ENCODE measurements around the gene SCN7A.
"Not testable (repeated sequence)": the region's sequence is repeated elsewhere in the genome, so short reads cannot be mapped to it uniquely, and the experiment has no call there.

SCN7A gene

GRCh38 chr2:166454006-166454595, 39.9 kb downstream of the SCN7A start:
- DNase-seq (ENCODE audit: low spot score) = no peak

- no peak for DNase-seq (ENCODE audit: low spot score)
These were observed 42.6 kb downstream of the SCN7A start for GRCh38 chr2:166451468-166451867.

DNA sequence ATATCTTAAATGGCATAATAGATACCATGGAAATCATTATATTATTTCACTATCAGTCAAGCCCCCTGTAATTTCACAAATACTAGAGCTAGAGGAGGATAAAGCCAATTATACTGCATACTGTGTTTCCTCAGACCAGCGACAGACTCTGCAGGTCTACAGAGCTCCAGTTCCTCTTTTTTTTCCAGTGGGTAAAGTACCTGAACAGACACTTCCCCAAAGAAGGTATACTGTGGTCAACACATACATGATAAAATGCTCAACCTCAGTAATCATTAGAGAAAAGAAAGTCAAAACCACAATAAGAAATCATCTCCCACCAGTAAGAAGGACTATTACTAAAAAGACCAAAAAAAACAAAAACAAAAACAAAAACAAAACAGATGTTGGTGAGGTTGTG, 44.6 kb downstream of the SCN7A start:
- DNase-seq (ENCODE audit: low spot score) = no peak

DNA sequence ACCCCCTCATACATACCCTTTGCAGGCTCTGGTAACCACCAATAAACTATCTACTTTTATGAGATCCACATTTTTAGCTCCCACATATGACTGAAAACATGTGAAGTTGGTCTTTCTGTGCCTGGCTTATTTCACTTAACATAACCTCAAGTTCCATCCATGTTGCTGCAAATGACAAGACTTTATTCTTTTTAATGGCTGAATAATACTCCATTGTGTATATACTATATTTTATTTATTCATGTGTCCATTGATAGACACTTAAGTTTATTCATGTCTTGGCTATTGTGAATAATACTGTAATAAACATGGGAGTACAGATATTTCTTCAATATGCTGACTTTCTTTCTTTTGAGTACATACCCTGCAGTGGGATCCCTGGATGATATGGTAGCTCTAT, 45.9 kb downstream of the SCN7A start:
- no peak for DNase-seq (ENCODE audit: low spot score)

DNA sequence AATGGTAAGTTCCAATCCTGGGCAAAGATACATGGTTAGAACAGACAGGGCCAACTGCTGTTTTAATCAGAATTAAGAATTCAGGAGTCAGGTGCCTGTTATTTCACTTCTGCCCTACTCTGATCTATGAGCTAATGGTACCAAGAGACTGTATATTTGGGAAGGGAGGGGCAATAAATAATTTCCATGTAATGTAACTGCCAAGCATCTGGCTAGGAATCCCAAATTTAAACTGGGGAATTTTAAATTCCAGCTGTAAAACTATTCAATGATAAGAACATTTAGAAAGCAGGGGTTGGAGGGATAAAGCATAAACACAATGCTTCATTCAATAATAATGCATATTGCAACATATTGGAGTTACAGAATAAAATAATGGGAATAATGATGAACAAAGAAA, 49.7 kb downstream of the SCN7A start:
- DNase-seq (ENCODE audit: low spot score) = no peak

DNA sequence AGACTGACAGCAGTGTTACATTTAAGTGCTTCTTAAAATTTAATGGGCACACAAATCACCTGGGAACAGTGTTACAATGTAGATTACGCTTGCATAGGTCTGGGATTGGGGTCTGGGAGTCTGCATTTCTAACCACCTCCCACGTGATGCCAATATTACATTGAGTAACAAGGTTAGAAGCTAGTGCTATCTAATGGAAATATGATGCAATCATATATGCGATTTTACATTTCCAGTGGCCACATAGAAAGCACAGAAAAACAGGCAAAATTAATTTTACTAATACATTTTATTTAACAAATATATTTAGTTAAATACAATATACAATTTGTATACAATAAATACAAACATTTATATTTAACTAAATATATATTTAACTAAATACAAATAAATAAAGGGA, 53.7 kb downstream of the SCN7A start:
- DNase-seq (ENCODE audit: low spot score) = no peak

DNA sequence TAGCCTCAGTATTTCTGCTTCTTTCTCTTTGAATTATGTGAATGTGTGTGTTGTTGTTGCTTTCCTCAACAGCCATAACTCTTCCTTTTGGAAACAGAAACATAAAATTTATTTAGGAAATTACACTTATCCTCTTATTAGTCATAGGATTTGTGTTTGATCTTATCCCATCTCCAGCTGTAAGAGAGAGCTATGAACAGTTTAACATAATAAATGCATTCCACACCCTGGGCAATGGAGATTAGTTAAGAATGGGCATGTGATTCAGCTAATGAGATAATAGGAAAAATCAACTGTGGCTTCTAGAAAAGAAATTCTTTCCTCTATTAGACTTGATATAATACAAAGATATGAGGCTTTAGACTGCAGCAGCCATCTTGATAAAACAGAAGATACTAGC, 55.0 kb downstream of the SCN7A start:
- DNase-seq (ENCODE audit: low spot score) = no peak

DNA sequence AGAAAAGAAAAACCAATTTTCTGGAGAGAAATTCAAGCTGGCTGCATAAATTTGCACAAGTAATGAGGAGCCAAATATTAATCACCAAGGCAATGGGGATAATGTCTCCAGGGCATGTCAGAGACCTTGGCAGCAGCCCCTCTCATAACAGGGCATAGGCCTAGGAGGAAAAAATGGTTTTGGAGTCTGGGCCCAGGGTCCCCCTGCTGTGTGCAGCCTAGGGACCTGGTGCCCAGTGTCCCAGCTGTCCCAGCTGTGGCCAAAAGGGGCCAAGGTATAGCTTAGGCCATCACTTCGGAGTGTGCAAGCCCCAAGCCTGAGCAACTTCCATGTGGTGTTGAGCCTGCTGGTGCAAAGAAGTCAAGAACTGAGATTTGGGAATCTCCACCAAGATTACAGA, 57.1 kb downstream of the SCN7A start:
- no peak for DNase-seq (ENCODE audit: low spot score)

DNA sequence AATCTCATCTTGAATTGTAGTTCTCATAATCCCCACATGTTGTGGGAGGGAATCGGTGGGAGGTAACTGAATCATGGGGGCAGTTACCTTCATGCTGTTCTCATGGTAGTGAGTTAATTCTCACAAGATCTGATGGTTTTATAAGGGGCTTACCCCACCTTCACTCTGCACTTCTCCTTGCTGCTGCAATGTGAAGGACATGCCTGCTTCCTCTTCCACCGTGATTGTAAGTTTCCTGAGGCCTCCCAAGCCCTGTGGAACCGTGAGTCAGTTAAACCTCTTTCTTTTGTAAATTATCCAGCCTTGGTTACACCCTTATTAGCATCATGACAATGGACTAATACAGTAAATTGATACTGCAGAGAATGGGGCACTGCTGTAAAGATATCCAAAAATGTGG, 57.9 kb downstream of the SCN7A start:
- DNase-seq (ENCODE audit: low spot score) = no peak

GRCh38 chr2:166434491-166434890, 59.6 kb downstream of the SCN7A start:
- DNase-seq (ENCODE audit: low spot score) = no peak

GRCh38 chr2:166433457-166433856, 60.6 kb downstream of the SCN7A start:
- no peak for DNase-seq (ENCODE audit: low spot score)

DNA sequence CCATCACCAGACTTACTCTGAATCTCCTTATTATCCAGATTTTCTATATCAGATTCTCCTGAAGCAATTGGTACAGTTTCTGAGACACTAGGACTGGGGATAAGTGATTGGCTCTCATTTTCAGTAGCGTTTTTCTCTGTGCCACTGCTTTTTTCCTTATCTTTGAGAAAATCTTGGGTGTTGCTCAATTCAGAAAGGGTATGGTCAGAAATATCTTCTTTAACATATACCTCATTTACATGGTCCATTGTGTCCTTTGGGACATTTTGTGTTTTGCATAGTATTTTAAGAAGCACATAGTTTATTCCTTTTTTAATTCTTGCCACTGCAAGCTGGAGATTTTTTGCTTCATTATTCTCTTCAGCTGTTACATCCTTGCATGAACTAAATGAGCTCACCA, 61.7 kb downstream of the SCN7A start:
- DNase-seq (ENCODE audit: low spot score) = no peak

GRCh38 chr2:166424841-166425240, 69.2 kb downstream of the SCN7A start:
- DNase-seq (ENCODE audit: low spot score) = no peak

- peak; percentile 9 for DNase-seq (ENCODE audit: low spot score)
These were observed 74.5 kb downstream of the SCN7A start for GRCh38 chr2:166419616-166419934.

GRCh38 chr2:166418853-166419615, 75.0 kb downstream of the SCN7A start:
- no peak for DNase-seq (ENCODE audit: low spot score)

DNA sequence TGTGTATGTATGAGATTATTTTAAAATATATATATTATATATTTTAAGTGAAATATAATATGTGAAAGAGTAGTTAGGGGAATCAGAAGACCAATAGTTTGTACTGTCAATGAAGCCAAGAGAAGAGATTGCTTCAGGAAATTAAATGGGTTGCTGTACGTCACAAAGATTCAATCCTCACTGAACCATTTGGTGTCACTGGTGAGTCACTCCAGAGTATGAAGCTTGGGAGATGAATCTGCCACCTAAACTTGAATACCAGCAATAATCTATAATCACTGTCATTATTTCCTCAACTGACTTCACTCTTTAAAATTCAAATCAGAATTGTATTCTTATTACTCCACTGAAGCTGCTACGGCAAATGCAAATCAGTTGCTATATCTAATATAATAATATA, 76.4 kb downstream of the SCN7A start:
- DNase-seq (ENCODE audit: low spot score) = no peak

GRCh38 chr2:166413255-166413654, 80.8 kb downstream of the SCN7A start:
- no peak for DNase-seq (ENCODE audit: low spot score)

GRCh38 chr2:166411473-166412230, 82.4 kb downstream of the SCN7A start:
- no peak for DNase-seq (ENCODE audit: low spot score)

DNA sequence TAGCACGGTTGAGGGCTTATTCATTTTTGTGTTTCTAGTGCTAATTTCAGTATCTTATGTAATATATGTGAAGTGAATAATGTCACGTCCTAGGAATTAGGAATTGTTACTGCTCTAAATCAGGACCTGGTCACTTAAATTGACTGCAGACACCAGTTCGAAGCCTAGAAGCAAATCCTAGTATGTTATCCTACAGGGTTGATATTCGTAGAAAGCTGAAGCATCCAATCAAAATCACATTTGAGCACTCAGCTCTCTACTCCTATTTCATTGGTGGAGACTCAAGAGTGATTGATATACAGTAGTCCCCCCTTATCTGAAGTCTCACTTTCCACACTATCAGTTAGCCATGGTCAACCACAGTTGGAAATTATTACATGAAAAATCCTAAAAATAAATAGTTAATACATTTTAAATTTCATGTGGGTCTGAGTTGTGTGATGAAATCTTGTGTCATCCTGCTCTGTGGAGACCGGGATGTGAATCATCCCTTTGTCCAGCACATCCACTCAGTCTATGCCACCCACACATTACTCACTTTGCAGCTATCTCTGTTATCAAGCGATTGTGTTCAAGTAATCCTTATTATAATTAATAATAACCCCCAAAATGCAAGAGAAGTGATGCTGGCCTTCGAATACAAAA, 83.1 kb downstream of the SCN7A start:
- DNase-seq (ENCODE audit: low spot score) = no peak

DNA sequence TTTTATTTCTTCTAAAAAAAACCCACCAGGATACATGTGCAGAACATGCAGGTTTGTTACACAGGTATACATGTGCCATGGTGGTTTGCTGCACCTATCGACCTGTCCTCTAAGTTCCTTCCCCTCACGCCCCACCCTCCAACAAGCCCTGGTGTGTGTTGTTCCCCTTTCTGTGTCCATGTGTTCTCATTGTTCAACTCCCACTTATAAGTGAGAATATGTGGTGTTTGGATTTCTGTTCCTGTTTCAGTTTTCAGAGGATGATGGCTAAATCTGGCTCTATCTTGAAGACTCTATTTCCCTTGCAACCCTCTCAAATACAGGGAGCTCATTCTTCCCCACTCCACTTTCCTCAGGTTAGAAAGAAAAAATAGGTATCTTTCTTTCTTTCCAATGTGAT, 86.3 kb downstream of the SCN7A start:
- DNase-seq (ENCODE audit: low spot score) = not testable (repeated sequence)

- DNase-seq (ENCODE audit: low spot score) = no peak
These were observed 87.7 kb downstream of the SCN7A start for GRCh38 chr2:166406374-166406773.

GRCh38 chr2:166405569-166405926, 88.5 kb downstream of the SCN7A start:
- no peak for DNase-seq (ENCODE audit: low spot score)

Data from cerebellar cortex (tissue), 1 donor.